ENCODE measurements around the gene NCBP2. TPM values are rescaled to one million over a fixed set of nuclear protein-coding genes. Genes with fewer than 3 reads are reported as not detected.

Gene NCBP2
- total RNA-seq, 1 experiment from 2014 or later: 120 TPM

- no peak overlapping the region for H2BK5ac ChIP-seq (ENCODE audit: insufficient read length, low read length)
- no peak overlapping the region for H3K9ac ChIP-seq (ENCODE audit: extremely low read depth, insufficient read length, low read length)
- no peaks in the 10 kb centered on the region for H3K4me1 ChIP-seq (ENCODE audit: insufficient read depth, low read length)
- no CpG with 5 or more reads among the region's 13 CpGs for WGBS (ENCODE audit: extremely low coverage, insufficient read length, low lambda C conversion rate)
- H3K27me3 Mint-ChIP-seq (ENCODE audit: low read depth): no peaks in the 10 kb centered on the region
- no peaks in the 10 kb centered on the region for H3K9me3 Mint-ChIP-seq
- H3K27me3 ChIP-seq (ENCODE audit: insufficient read depth, low read length): no peaks in the 10 kb centered on the region
- no peak overlapping the region for H2BK12ac ChIP-seq (ENCODE audit: insufficient read length, low read depth, low read length)
- no peak overlapping the region for H3K18ac ChIP-seq (ENCODE audit: insufficient read length, low read depth, low read length)
- H3K36me3 Mint-ChIP-seq (ENCODE audit: insufficient read depth in 1 of 3, low read depth in 3 of 3): peaks cover 0 to 14% (median 11%) of the 10 kb centered on the region in 3 experiments; a peak in 5 of 7 replicates
- no peak overlapping the region for H3K23ac ChIP-seq (ENCODE audit: insufficient read length, low read depth, low read length)
- no peak overlapping the region for H3T11ph ChIP-seq (ENCODE audit: low read length)
- no peak overlapping the region for H2AFZ ChIP-seq (ENCODE audit: low read length)
- H3K27ac Mint-ChIP-seq: no peak overlapping the region
- no peaks in the 10 kb centered on the region; the same call in 1 of the 2 replicates for H3K79me2 ChIP-seq (ENCODE audit: insufficient read depth, low read length)
- no peak for DNase-seq
- no peak for TF ChIP-seq CTCF (conservative IDR thresholded peaks at IDR 0.05)
- H3K79me1 ChIP-seq (ENCODE audit: insufficient read depth, low read depth, low read length, poor library complexity, severe bottlenecking): peaks cover 2% of the 10 kb centered on the region
- H3K23me2 ChIP-seq (ENCODE audit: insufficient read length, low read depth, low read length, poor library complexity, severe bottlenecking): no peaks in the 10 kb centered on the region
- no peak overlapping the region for H4K8ac ChIP-seq (replicated peaks; ENCODE audit: insufficient read length, low read depth, low read length)
- H3K4me1 Mint-ChIP-seq: no peaks in the 10 kb centered on the region
- H2BK120ac ChIP-seq (ENCODE audit: low read depth, low read length, poor library complexity, severe bottlenecking): no peak overlapping the region
- no peak overlapping the region for H2AK5ac ChIP-seq (ENCODE audit: insufficient read length, low read length)
- H3K27ac ChIP-seq (ENCODE audit: insufficient read length, low read depth, low read length): no peak overlapping the region
- H3K9me3 ChIP-seq (ENCODE audit: control insufficient read depth, low read depth, low read length): no peaks in the 10 kb centered on the region
- H3K4me2 ChIP-seq (ENCODE audit: insufficient read depth, insufficient read length, low read length): no peak overlapping the region
- no peak overlapping the region for H3K14ac ChIP-seq (ENCODE audit: insufficient read depth, low read length)
- no peak overlapping the region for H4K5ac ChIP-seq (ENCODE audit: insufficient read length, low read depth, low read length)
- no peak overlapping the region for H3K56ac ChIP-seq (ENCODE audit: insufficient read length, low read depth, low read length)
- H2BK15ac ChIP-seq (ENCODE audit: low read depth, low read length): no peak overlapping the region
- no peak overlapping the region for H3K4ac ChIP-seq (ENCODE audit: low read depth, low read length)
- H4K91ac ChIP-seq (ENCODE audit: insufficient read length, low read depth, low read length): no peak overlapping the region
- no peak overlapping the region for H3K4me3 Mint-ChIP-seq
- H2BK20ac ChIP-seq (ENCODE audit: low read depth, low read length, poor library complexity, severe bottlenecking): no peak overlapping the region
- no peaks in the 10 kb centered on the region for H4K20me1 ChIP-seq (ENCODE audit: control insufficient read depth, insufficient read depth, insufficient read length)
These were observed 47.6 kb downstream of the NCBP2 start for GRCh38 chr3:196894557-196895295.
